ENCODE results near the gene SPINK1.
A peak's percentile ranks its signal among the peaks of the same experiment; 100 is the strongest.
"Not testable (repeated sequence)": the region's sequence is repeated elsewhere in the genome, so short reads cannot be mapped to it uniquely, and the experiment has no call there.

Gene SPINK1

DNA sequence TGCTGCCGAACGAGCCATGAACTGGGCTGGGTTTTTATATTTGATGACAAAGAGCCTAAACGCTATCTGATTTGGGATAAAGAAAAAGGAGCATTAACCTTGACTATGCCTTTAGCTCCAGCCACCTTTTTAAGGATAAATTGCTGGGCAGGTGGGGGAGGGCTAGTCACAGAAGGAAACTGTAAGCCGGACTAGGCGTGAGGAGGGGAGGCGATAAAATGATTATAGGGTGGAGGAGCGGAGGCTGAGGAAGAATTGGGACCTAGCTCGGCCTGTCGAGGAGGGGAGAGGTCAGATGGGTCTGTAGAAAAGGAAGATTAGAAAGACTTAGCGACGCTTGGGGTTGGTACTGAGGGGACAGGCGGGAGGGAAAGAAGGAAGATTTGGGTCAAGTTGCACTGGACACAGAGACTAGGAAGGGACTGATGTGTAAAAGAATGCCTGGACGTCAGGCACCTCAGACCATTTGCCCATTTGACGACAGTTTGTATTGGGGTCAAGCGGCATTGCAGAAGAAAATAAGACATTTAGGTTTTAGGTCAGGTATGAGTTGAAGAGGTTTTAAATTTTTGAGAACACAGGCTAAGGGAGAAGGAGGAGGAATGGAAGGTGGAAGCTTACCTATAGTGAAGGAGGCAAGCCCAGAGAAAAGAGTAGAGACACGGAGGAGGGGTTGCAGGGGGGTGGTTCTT, 41.4 kb upstream of the SPINK1 start:
- H3K18ac ChIP-seq (ENCODE audit: low read length); H3K27me3 ChIP-seq (ENCODE audit: insufficient read depth, low read length); H4K8ac ChIP-seq (ENCODE audit: low read depth, low read length); H4K12ac ChIP-seq (ENCODE audit: low read depth, low read length); H3K36me3 ChIP-seq (ENCODE audit: control insufficient read depth in 1 of 2, insufficient read depth in 2 of 2, low read length in 2 of 2); H2BK12ac ChIP-seq (ENCODE audit: low read length); H3K4ac ChIP-seq (ENCODE audit: low read depth, low read length); H3K79me1 ChIP-seq (ENCODE audit: low read length); H2AK5ac ChIP-seq (ENCODE audit: low read length); DNase-seq; H4K91ac ChIP-seq (ENCODE audit: low read depth, low read length); H2BK120ac ChIP-seq (ENCODE audit: insufficient read depth, low read length, poor library complexity); H3K9ac ChIP-seq (ENCODE audit: low read length); H3K4me3 ChIP-seq (ENCODE audit: low read depth, low read length); H3K23ac ChIP-seq (ENCODE audit: low read length); H3K79me2 ChIP-seq (ENCODE audit: control insufficient read depth, insufficient read depth, low read length, poor library complexity); H3K4me2 ChIP-seq (ENCODE audit: low read length); H3K27ac ChIP-seq (ENCODE audit: low read depth, low read length); H2BK5ac ChIP-seq (ENCODE audit: low read depth, low read length, poor library complexity); H2AFZ ChIP-seq (ENCODE audit: insufficient read depth, low read length, poor library complexity); H3K9me3 ChIP-seq (ENCODE audit: insufficient read depth, low read depth, low read length); H3K14ac ChIP-seq (ENCODE audit: low read length): not testable (repeated sequence)
- peaks cover 8 to 16% of the 10 kb centered on the region in 2 experiments for H3K4me1 ChIP-seq (ENCODE audit: control insufficient read depth in 1 of 2, insufficient read depth in 2 of 2, low read length in 2 of 2)
- WGBS (ENCODE audit: extremely low coverage, insufficient coverage, insufficient read length), result no CpG with 5 or more reads among the region's 16 CpGs

DNA sequence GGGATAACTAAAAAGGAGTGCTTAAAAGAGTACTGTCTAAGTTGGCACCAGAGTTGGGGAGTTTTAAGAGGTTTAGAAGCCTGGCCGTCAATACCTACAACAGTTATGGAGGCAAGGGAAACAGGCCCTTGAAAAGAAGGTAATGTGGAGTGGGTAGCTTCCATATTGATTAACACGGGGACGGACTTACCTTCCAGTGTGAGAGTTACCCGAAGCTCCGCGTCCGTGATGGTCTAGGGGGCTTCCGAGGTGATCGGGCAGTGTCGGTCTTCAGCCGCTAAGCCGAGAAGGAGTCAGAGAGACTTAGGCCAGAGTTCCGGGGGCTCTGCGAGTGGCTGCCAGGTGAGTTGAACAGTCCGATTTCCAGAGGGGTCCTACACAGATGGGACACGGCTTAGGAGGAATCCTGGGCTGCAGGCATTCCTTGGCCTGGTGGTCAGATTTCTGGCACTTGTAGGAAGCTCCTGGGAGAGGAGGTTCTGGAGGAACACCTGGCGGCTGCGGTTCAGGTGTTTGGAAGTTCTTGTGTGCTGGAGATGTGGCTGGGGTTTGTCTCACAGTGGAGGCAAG, 40.6 kb upstream of the SPINK1 start:
- not testable (repeated sequence) for H3K4me2 ChIP-seq (ENCODE audit: low read length); H2BK12ac ChIP-seq (ENCODE audit: low read length); H2AFZ ChIP-seq (ENCODE audit: insufficient read depth, low read length, poor library complexity); H3K79me1 ChIP-seq (ENCODE audit: low read length); H3K14ac ChIP-seq (ENCODE audit: low read length); H3K9ac ChIP-seq (ENCODE audit: low read length); H3K23ac ChIP-seq (ENCODE audit: low read length); H2AK5ac ChIP-seq (ENCODE audit: low read length); H3K27me3 ChIP-seq (ENCODE audit: insufficient read depth, low read length); H3K27ac ChIP-seq (ENCODE audit: low read depth, low read length); DNase-seq; H2BK5ac ChIP-seq (ENCODE audit: low read depth, low read length, poor library complexity); H3K4ac ChIP-seq (ENCODE audit: low read depth, low read length); H2BK120ac ChIP-seq (ENCODE audit: insufficient read depth, low read length, poor library complexity); H3K36me3 ChIP-seq (ENCODE audit: control insufficient read depth in 1 of 2, insufficient read depth in 2 of 2, low read length in 2 of 2); H3K4me3 ChIP-seq (ENCODE audit: low read depth, low read length); H3K79me2 ChIP-seq (ENCODE audit: control insufficient read depth, insufficient read depth, low read length, poor library complexity); H3K9me3 ChIP-seq (ENCODE audit: insufficient read depth, low read depth, low read length); H4K12ac ChIP-seq (ENCODE audit: low read depth, low read length)
- Histone ChIP-seq H4K8ac (ENCODE audit: low read depth, low read length) (peak overlapping the region; percentile 84), H4K91ac (ENCODE audit: low read depth, low read length) (peak overlapping the region; percentile 47), H3K4me1 (ENCODE audit: control insufficient read depth in 1 of 2, insufficient read depth in 2 of 2, low read length in 2 of 2) (peaks cover 7 to 16% of the 10 kb centered on the region in 2 experiments), H3K18ac (ENCODE audit: low read length) (peak overlapping the region; percentile 45)
- WGBS (ENCODE audit: extremely low coverage, insufficient coverage, insufficient read length), result no CpG with 5 or more reads among the region's 18 CpGs

DNA sequence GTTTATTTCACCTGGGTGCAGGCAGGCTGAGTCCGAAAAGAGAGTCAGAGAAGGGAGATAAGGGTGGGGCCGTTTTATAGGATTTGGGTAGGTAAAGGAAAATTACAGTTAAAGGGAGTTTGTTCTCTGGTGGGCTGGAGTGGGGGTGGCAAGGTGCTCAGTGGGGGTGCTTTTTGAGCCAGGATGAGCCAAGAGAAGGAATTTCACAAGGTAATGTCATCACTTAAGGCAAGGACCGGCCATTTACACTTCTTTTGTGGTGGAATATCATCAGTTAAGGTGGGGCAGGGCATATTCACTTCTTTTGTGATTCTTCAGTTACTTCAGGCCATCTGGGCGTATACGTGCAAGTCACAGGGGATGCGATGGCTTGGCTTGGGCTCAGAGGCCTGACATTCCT, 38.4 kb upstream of the SPINK1 start:
- not testable (repeated sequence) for H2BK5ac ChIP-seq (ENCODE audit: low read depth, low read length, poor library complexity); H3K27ac ChIP-seq (ENCODE audit: low read depth, low read length); H3K27me3 ChIP-seq (ENCODE audit: insufficient read depth, low read length); H4K8ac ChIP-seq (ENCODE audit: low read depth, low read length); H3K4ac ChIP-seq (ENCODE audit: low read depth, low read length); DNase-seq; H3K4me3 ChIP-seq (ENCODE audit: low read depth, low read length); H3K36me3 ChIP-seq (ENCODE audit: control insufficient read depth in 1 of 2, insufficient read depth in 2 of 2, low read length in 2 of 2); H2AK5ac ChIP-seq (ENCODE audit: low read length); H3K18ac ChIP-seq (ENCODE audit: low read length); H3K14ac ChIP-seq (ENCODE audit: low read length); H2BK120ac ChIP-seq (ENCODE audit: insufficient read depth, low read length, poor library complexity); H4K91ac ChIP-seq (ENCODE audit: low read depth, low read length); H2BK12ac ChIP-seq (ENCODE audit: low read length); H3K79me1 ChIP-seq (ENCODE audit: low read length); H3K9ac ChIP-seq (ENCODE audit: low read length); H3K23ac ChIP-seq (ENCODE audit: low read length); H2AFZ ChIP-seq (ENCODE audit: insufficient read depth, low read length, poor library complexity); H3K4me1 ChIP-seq (ENCODE audit: control insufficient read depth in 1 of 2, insufficient read depth in 2 of 2, low read length in 2 of 2); H3K4me2 ChIP-seq (ENCODE audit: low read length); H3K9me3 ChIP-seq (ENCODE audit: insufficient read depth, low read depth, low read length); H4K12ac ChIP-seq (ENCODE audit: low read depth, low read length); H3K79me2 ChIP-seq (ENCODE audit: control insufficient read depth, insufficient read depth, low read length, poor library complexity)
- WGBS (ENCODE audit: extremely low coverage, insufficient coverage, insufficient read length), result no CpG with 5 or more reads among the region's 6 CpGs

DNA sequence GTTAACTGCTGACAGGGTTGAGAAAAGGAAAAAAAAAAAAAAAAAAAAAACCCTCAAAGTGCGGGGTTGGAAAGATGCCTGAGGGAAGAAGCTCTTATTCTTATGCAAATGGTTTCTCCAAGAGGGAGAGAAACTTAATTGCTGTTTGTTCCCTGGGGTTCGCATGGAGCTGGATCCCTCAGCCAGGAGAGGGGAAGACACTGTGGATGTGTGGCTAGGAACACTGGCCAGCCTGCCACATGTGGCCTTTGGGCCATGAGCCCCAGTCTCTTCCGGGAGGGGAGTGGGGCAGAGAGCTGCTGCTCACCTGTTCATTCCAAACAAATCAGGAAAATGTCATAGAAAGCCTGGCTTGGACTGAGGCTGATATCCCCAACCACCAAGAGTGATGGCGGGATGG, 37.6 kb upstream of the SPINK1 start:
- WGBS (ENCODE audit: extremely low coverage, insufficient coverage, insufficient read length), result no CpG with 5 or more reads among the region's 4 CpGs
- no peak overlapping the region for H2AFZ ChIP-seq (ENCODE audit: insufficient read depth, low read length, poor library complexity)
- no peak overlapping the region for H3K14ac ChIP-seq (ENCODE audit: low read length)
- no peaks in the 10 kb centered on the region for H3K36me3 ChIP-seq (ENCODE audit: control insufficient read depth in 1 of 2, insufficient read depth in 2 of 2, low read length in 2 of 2)
- no peak overlapping the region for H4K91ac ChIP-seq (ENCODE audit: low read depth, low read length)
- H3K9ac ChIP-seq (ENCODE audit: low read length), result no peak overlapping the region
- no peaks in the 10 kb centered on the region for H3K27me3 ChIP-seq (ENCODE audit: insufficient read depth, low read length)
- no peak overlapping the region for H2BK12ac ChIP-seq (ENCODE audit: low read length)
- H4K12ac ChIP-seq (ENCODE audit: low read depth, low read length), result no peak overlapping the region
- no peak overlapping the region for H2BK5ac ChIP-seq (ENCODE audit: low read depth, low read length, poor library complexity)
- H3K4me2 ChIP-seq (ENCODE audit: low read length), result no peak overlapping the region
- H2AK5ac ChIP-seq (ENCODE audit: low read length), result no peak overlapping the region
- DNase-seq, result no peak
- no peak overlapping the region for H3K27ac ChIP-seq (ENCODE audit: low read depth, low read length)
- peaks cover 2% of the 10 kb centered on the region for H3K79me1 ChIP-seq (ENCODE audit: low read length)
- no peaks in the 10 kb centered on the region for H3K9me3 ChIP-seq (ENCODE audit: insufficient read depth, low read depth, low read length)
- no peak overlapping the region for H3K4ac ChIP-seq (ENCODE audit: low read depth, low read length)
- H3K18ac ChIP-seq (ENCODE audit: low read length), result no peak overlapping the region
- no peak overlapping the region for H3K23ac ChIP-seq (ENCODE audit: low read length)
- no peaks in the 10 kb centered on the region for H3K79me2 ChIP-seq (ENCODE audit: control insufficient read depth, insufficient read depth, low read length, poor library complexity)
- no peak overlapping the region for H2BK120ac ChIP-seq (ENCODE audit: insufficient read depth, low read length, poor library complexity)
- no peak overlapping the region for H4K8ac ChIP-seq (ENCODE audit: low read depth, low read length)
- peaks cover 3 to 7% of the 10 kb centered on the region in 2 experiments for H3K4me1 ChIP-seq (ENCODE audit: control insufficient read depth in 1 of 2, insufficient read depth in 2 of 2, low read length in 2 of 2)
- no peak overlapping the region for H3K4me3 ChIP-seq (ENCODE audit: low read depth, low read length)
